ENCODE measurements around the gene EGFL7. TPM values are rescaled to one million over a fixed set of nuclear protein-coding genes. Genes with fewer than 3 reads are reported as not detected.

EGFL7 gene
- 100 to 1,000 TPM in 1 of 2 donors, 10 to 100 TPM in 1; 91.4 to 118 TPM for total RNA-seq
- long read RNA-seq, donor 1, transcript EGFL7-204 (10 exons, 1,529 nt) = major isoform, 10 of 54 reads
- long read RNA-seq, donor 1, transcript EGFL7-202 (9 exons, 1,282 nt) = minor isoform, 7 of 54 reads
- long read RNA-seq, donor 1, partial matches to known transcripts = 18 of 54 reads
- long read RNA-seq, donor 1, other reads (novel, unspliced or antisense) = 16 of 54 reads
- long read RNA-seq, donor 2, transcript EGFL7-204 (10 exons, 1,529 nt) = major isoform, 189 of 464 reads
- long read RNA-seq, donor 2, transcript EGFL7-202 (9 exons, 1,282 nt) = minor isoform, 49 of 464 reads
- long read RNA-seq, donor 2, transcript EGFL7-203 (10 exons, 2,125 nt) = minor isoform, 10 of 464 reads
- long read RNA-seq, donor 2, partial matches to known transcripts = 85 of 464 reads
- long read RNA-seq, donor 2, other reads (novel, unspliced or antisense) = 131 of 464 reads

DNA sequence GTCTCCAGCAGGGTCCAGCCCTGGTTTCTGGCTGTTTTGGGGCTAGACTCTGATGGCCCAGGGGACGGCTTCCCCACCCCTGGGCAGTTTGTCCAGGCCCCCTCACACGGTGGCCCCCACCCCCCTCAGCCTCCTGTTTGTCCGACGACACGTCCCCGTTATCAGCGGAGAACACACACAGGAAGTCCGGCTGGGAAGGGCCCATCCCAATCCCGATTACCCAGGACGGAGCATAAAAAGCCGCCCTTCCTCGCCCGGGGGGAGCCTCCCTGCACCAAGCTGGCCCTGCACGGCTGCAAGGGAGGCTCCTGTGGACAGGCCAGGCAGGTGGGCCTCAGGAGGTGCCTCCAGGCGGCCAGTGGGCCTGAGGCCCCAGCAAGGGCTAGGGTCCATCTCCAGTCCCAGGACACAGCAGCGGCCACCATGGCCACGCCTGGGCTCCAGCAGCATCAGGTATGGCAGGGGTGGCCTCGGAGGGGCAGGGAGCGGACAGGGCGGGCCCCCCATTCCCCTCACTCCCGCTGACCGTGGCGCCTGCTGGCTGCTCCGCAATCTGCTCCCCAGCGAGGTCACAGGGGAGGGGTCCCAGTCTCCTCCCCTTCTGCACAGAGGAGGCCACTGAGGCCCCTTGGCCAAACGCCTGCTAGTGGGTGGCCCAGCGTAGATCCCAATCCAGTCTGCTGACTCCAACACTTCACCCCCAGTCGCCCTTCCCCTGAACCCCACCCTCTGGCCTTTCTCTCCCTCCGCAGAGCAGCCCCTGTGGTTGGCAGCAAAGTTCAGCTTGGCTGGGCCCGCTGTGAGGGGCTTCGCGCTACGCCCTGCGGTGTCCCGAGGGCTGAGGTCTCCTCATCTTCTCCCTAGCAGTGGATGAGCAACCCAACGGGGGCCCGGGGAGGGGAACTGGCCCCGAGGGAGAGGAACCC lies at the start of gene EGFL7:
Gene EGFL7 (plus strand): TSS at position 261 of the 926 bp plus-strand sequence. CDS start 5,367 bp downstream, outside the sequence.
- intact Hi-C loops (cut with DNase I) = no loop called here
- DNase-seq (ENCODE audit: low spot score) = no peak

DNA sequence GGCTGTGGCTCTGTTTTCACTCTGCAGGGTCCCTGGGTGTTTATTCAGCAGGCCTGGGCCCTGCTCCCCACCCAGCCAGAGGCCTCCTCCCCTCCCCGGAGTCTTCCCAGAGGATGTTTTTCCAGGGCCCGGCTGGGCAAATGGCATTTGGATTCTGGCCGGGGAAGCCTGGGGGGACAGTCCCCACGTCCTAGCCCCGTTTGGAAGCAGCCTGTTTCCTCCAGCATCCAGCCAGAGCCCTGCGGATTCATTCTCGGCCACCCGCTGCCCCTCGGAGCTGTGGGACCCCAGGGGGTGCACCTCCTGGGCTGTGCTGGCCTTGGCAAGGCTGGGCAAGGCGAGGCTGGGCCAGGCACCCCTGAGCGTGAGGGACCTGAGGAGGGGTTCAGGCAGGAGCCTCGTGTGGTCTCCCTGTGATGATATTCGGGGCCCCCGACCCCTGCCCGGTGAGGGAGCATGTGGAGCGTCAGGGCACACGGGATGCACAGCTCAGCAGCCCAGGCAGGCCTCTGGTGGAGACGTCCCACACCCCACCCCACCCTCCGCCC lies 48.8 kb upstream of the EGFL7 start:
- DNase-seq (ENCODE audit: low spot score) = no peak
- intact Hi-C loops (cut with DNase I) = no loop called here

DNA sequence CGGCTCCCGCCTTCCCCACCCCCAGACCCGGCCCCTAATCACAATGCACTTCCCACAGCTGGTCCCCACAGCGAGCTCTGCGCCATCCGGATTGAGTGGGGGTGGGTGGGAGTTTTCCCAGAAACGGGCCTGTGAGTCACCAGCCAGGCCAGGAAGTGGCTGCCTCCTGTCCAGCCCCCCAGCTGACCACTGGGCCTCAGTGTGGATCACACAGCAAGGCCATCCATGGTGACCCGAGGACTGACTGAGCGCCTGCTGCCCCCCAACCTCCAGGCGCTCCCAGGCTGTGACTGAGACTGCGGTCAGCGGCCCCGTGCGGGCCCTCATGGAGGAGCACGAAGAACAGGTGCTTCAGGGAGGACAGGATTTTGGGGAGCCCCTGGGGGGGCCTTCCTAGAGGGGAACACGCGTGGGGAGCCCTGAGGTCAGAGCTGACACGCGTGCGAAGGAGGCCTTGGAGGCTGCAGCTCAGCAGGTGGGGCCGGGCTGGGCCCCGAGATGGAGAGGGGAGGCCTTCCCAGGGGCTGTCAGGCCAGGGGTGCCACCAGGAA lies 48.3 kb upstream of the EGFL7 start:
- intact Hi-C loops (cut with DNase I) = no loop called here
- no peak for DNase-seq (ENCODE audit: low spot score)

DNA sequence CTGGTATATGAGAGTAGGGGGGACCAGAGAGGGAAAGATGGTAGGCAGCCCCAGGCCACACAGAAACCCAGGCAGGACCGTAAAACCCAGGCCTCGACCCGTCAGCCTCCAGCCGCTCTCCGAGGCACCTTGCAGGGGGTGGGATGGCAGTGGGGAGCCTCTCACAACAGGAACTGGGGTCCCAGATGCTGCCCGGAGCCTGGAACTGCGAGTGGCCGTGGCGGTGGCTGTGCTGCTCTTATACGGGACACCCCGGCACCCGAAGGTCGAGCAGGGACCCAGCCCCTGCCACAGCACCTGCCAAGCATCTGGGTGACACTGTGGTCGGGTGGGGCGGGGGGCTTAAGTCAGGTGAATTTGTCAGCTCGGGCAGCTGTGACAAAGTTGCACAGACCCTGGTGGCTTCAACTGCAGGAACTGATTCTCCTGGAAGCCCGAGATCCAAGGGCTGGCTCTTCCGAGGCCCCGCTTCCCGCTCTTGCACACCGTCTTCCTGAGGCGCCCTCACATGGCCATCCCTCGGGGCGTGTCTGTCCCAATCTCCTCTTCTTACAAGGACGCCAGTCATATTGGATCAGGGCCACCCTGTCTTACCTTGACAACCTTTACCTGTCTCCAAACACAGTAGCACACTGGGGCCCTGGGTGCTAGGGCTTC lies 47.6 kb upstream of the EGFL7 start:
- intact Hi-C loops (cut with DNase I) = no loop called here
- no peak for DNase-seq (ENCODE audit: low spot score)

GRCh38 chr9:136615631-136616306 lies 46.9 kb upstream of the EGFL7 start:
- intact Hi-C loops (cut with DNase I) = no loop called here
- DNase-seq (ENCODE audit: low spot score) = no peak

DNA sequence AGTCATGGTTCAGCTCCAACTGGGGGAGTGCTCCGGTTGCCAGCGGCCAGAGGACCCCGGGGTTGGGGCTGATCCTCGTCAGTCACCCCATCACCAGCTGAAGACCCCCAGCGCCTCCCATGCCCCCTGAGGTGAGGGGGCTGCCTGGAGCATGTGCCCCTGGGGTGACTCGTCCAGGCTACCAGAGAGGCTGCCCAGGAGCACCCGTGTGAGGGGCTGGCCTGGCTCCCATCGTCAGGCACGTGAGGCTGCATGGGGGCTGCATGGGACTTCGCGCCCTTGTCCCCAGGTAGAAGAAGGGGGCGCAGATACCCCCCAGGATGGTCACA lies 46.4 kb upstream of the EGFL7 start:
- intact Hi-C loops (cut with DNase I) = no loop called here
- no peak for DNase-seq (ENCODE audit: low spot score)

- DNase-seq (ENCODE audit: low spot score) = no peak
- intact Hi-C loops (cut with DNase I) = no loop called here
Observed at GRCh38 chr9:136616948-136617695, 45.6 kb upstream of the EGFL7 start.

DNA sequence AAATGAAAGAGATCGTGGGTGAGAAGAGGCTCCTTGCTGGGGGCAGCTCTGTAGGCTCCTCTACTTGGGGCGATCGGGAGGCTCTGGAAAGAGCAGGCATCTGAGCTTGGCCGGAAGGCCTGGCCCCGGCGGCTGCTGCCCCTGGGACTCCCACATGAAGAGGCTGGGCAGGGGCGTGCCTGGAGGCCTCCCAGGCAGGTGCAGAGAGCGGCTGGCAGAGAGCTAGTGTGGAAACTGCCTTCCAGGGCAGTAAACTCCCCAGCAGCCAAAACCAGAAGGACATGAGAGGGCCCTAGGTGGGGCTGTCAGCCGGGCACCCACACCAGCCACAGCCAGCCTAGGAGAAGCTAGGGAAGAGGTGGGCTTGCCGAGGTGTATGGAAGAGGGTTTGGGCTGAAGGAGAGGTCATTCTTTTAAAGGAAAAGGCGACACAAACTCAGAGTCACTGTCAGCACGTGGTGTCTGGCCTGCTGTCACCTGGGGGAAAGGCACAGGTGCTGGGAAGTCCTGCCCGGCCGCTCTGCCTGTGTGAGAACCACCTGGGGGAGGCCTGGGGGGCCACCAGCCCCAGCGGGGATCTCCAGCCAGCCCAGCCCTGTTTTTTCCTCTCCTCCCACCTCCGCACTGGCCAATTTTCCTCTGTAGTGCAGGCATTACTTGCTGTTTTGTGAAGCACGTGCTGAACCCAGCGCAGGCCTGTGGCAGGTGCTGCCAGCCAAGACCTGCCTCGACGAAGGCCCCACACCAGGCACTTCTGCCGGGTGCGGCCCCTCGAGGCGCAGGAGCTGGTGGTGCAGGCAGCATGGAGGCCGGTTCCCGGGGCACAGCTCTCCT lies 44.8 kb upstream of the EGFL7 start:
- intact Hi-C loops (cut with DNase I) = no loop called here
- no peak for DNase-seq (ENCODE audit: low spot score)

DNA sequence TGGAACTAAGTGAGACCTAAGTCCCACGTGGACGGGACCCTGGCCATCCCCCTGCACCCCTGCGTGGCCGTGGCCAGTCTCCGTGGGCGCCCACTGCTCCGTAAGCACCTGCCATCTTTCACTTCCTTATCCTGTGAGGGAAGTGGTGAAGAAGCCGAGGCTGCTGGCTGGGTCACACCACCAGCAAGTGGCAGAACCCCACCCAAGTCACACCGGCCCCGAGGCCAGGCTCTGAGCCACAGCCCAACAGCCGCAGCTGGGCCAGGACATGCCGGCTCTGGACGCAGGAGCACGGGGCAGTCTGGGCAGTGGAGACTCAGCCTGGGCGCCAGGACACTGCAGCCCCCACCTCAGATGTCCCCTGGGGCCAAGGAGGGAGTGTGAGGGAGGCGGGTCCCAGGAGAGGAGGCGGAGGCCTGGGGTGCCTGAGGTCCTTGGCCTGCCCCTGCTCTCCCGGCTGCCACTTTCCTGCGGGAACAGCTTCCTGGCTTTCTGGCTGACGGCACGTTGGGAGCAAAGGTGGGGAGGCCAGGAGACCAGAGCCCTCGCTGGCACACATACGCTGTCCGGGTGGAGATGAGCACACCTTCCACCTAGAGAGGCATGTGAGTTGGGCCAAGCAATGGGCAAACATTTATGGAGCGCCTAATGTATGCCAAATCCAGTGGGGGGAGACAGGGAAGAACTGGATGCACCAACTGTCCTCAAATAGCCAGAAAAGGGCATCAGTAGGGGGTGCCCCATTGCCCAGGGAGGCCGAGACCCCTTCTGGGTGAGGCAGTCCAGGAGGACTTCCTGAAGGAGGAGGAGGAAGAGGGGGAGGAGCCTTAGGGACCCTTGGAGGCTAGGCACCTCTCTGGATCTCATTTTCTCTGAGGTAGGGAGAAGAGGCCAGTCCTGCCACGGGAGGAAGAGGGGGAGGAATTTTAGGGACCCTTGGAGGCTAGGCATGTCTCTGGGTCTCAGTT lies 43.9 kb upstream of the EGFL7 start:
- DNase-seq (ENCODE audit: low spot score) = no peak
- intact Hi-C loops (cut with DNase I) = no loop called here

- intact Hi-C loops (cut with DNase I) = loop anchor here in 1 of 2 donors (5.0 kb wide), 1 partner anchor 1708 kb away; no protein-coding TSS in a partner anchor
- DNase-seq (ENCODE audit: low spot score) = peak; percentile 95
Observed at GRCh38 chr9:136619742-136620440, 42.8 kb upstream of the EGFL7 start.

DNA sequence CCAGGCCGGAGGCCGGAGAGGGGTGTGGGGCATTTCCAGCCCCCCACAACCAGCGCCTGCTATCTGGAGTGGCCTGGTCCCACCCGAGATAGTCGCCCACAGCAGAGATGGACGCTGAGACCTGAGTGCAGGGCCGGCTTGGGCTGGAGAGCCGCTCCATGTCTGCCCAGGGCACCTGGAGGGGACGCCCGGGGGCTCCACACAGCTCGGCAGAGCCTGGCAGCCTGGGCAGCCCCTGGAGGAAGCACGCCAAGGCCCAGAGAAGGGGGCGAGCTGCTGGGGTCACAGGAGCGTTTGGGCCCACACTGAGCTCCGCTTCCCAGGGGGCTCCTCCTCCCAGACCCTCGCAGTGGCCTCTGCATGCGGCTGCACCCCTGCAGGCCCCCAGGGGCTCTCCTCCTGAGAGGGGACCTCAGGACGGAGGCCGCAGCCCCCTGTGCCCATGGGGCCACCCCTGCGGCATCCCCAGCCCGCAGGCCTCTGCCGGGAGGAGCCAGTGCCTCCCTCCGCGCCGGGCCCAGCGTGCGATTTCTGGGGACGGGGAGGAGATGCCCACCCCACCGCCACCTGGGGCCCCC lies 42.2 kb upstream of the EGFL7 start:
- intact Hi-C loops (cut with DNase I) = loop anchor here in 1 of 2 donors (5.0 kb wide), 1 partner anchor 1708 kb away; no protein-coding TSS in a partner anchor

DNA sequence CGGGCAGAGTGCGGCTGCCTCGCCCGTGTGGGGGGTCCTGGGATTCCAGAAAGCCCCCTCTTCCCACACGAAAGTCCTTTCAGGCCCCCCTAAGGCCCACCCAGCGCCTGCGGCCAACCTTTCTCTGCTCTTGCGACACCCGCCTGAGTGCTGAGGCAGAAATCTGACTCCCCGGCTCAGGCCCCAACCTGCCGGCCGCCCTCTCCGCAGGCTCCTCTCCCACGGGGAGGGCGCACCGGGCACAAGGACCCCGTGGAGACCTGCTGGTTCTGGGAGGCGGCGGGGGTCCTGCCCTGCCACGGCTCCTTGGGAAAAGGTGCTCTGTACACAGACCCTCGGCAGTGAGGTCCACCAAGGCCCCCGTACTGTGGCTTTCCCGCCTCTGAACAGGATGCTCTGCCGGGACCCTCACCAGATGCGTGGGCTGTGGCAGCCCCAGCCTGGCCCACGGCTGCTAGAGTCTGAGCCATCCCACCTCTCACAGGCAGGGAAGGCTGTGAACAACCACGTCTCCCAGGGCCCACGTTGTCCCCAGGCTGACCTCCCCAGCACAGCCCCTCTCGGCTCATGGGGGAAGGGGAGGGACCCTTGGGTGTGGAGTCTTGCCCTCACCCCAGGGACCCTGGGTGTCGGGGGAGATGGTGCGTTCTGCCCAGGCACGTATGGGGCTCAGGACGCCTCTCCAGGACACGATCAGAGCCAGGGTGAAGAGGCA lies 41.5 kb upstream of the EGFL7 start:
- DNase-seq (ENCODE audit: low spot score) = no peak
- intact Hi-C loops (cut with DNase I) = loop anchor here in 1 of 2 donors (5.0 kb wide), 1 partner anchor 1709 kb away; no protein-coding TSS in a partner anchor

More for the DNA sequence above, 42.2 kb upstream of the EGFL7 start:
- DNase-seq (ENCODE audit: low spot score) = no peak

DNA sequence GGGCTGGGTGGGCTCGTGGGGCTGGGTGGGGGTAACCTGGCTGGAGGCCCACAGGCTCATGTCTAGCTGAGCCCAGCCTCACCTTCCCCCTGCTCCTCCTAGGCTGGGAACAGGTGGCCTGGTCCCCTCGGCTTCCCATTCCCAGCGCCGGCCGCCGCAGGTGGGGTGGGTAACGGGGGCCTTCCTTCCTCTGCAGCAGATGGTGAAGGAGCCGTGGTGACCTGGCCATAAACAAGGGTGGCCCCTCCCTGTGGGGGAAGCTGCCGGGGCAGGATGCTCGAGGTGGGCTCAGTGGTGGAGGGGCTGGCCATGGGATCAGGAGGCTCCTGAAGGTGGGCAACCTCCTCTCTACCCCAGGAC lies 41.0 kb upstream of the EGFL7 start:
- no peak for DNase-seq (ENCODE audit: low spot score)
- intact Hi-C loops (cut with DNase I) = loop anchor here in 1 of 2 donors (5.0 kb wide), 1 partner anchor 1709 kb away; no protein-coding TSS in a partner anchor

GRCh38 chr9:136622538-136622948 lies 40.2 kb upstream of the EGFL7 start:
- DNase-seq (ENCODE audit: low spot score) = no peak
- intact Hi-C loops (cut with DNase I) = loop anchor here in 1 of 2 donors (5.0 kb wide), 1 partner anchor 1710 kb away; no protein-coding TSS in a partner anchor

Data from posterior vena cava (tissue), 2 donors.